ENCODE data around the gene KRT83. TPM values are rescaled to one million over a fixed set of nuclear protein-coding genes. Genes with fewer than 3 reads are reported as not detected.

Gene KRT83
- total RNA-seq, 4 donors from 2014 or later, result 0.22 to 0.46 (median 0.40) TPM; not detected in 1

- Histone ChIP-seq H3K4me3 (replicated peaks in 1 of 3) (no peak overlapping the region), H3K27ac (no peak overlapping the region), H3K4me1 (peaks cover 35 to 42% of the 10 kb centered on the region in 2 donors), H3K36me3 (no peaks in the 10 kb centered on the region), H3K9me3 (no peaks in the 10 kb centered on the region), H3K27me3 (no peaks in the 10 kb centered on the region)
- DNase-seq, result no peak
- 85 to 94% methylated on average over 9 to 14 of the region's 14 CpGs for WGBS, 2 donors
- intact Hi-C loops (cut with DNase I), result no loop called here
- no peak for TF ChIP-seq POLR2A (IDR thresholded peaks at IDR 0.05)
- no peak for TF ChIP-seq CTCF (IDR thresholded peaks at IDR 0.05)
These were observed 19.9 kb upstream of the KRT83 start for GRCh38 chr12:52341066-52341580.

GRCh38 chr12:52338241-52338960 is 17.2 kb upstream of the KRT83 start:
- TF ChIP-seq CTCF (IDR thresholded peaks at IDR 0.05) (no peak), POLR2A (IDR thresholded peaks at IDR 0.05) (no peak)
- no peaks in the 10 kb centered on the region for H3K9me3 ChIP-seq
- H3K4me3 ChIP-seq (replicated peaks in 1 of 3), result no peak overlapping the region
- intact Hi-C loops (cut with DNase I), result no loop called here
- no peak overlapping the region for H3K27ac ChIP-seq
- no peaks in the 10 kb centered on the region for H3K27me3 ChIP-seq
- peaks cover 10 to 17% of the 10 kb centered on the region in 2 donors for H3K4me1 ChIP-seq
- WGBS, 2 donors, result 86 to 89% methylated on average over 10 of the region's 10 CpGs
- no peaks in the 10 kb centered on the region for H3K36me3 ChIP-seq
- DNase-seq, result no peak

GRCh38 chr12:52337054-52337453 is 15.9 kb upstream of the KRT83 start:
- no peaks in the 10 kb centered on the region for H3K9me3 ChIP-seq
- no peaks in the 10 kb centered on the region for H3K36me3 ChIP-seq
- H3K27me3 ChIP-seq, result no peaks in the 10 kb centered on the region
- TF ChIP-seq POLR2A (IDR thresholded peaks at IDR 0.05) (no peak), CTCF (IDR thresholded peaks at IDR 0.05) (no peak)
- no peak overlapping the region for H3K4me3 ChIP-seq (replicated peaks in 1 of 3)
- WGBS, 2 donors, result 71 to 79% methylated on average over 1 of the region's 1 CpG
- no peak overlapping the region for H3K27ac ChIP-seq
- intact Hi-C loops (cut with DNase I), result no loop called here
- DNase-seq, result no peak
- peaks cover 5 to 13% of the 10 kb centered on the region in 2 donors for H3K4me1 ChIP-seq

- H3K36me3 ChIP-seq, result no peaks in the 10 kb centered on the region
- no peaks in the 10 kb centered on the region for H3K27me3 ChIP-seq
- DNase-seq, result no peak
- H3K4me3 ChIP-seq (replicated peaks in 1 of 3), result no peak overlapping the region
- H3K9me3 ChIP-seq, result no peaks in the 10 kb centered on the region
- H3K27ac ChIP-seq, result no peak overlapping the region
- TF ChIP-seq POLR2A (IDR thresholded peaks at IDR 0.05) (no peak), CTCF (IDR thresholded peaks at IDR 0.05) (no peak)
- peaks cover 6 to 17% of the 10 kb centered on the region in 2 donors for H3K4me1 ChIP-seq
- intact Hi-C loops (cut with DNase I), result no loop called here
- WGBS, 2 donors, result 61 to 80% methylated on average over 2 of the region's 2 CpGs
These were observed 15.4 kb upstream of the KRT83 start for GRCh38 chr12:52336641-52337040.

GRCh38 chr12:52335598-52336262 is 14.5 kb upstream of the KRT83 start:
- no peak overlapping the region for H3K27ac ChIP-seq
- no peak for TF ChIP-seq POLR2A (IDR thresholded peaks at IDR 0.05)
- TF ChIP-seq CTCF (IDR thresholded peaks at IDR 0.05), result no peak
- no peaks in the 10 kb centered on the region for H3K9me3 ChIP-seq
- intact Hi-C loops (cut with DNase I), result no loop called here
- peaks cover 6 to 20% of the 10 kb centered on the region in 2 donors for H3K4me1 ChIP-seq
- no peaks in the 10 kb centered on the region for H3K27me3 ChIP-seq
- no peak overlapping the region for H3K4me3 ChIP-seq (replicated peaks in 1 of 3)
- no peaks in the 10 kb centered on the region for H3K36me3 ChIP-seq
- no peak for DNase-seq
- WGBS, 2 donors, result 70 to 72% methylated on average over 3 to 4 of the region's 4 CpGs

All from thyroid gland (tissue), 4 donors.